K562 (cell line): ENCODE measurements around the gene IL13. TPM values are rescaled to one million over a fixed set of nuclear protein-coding genes. Genes with fewer than 3 reads are reported as not detected.

ENCODE experiments used
- ATAC-seq: fragments of 200-7000 bp; cut with Tn5 transposase; 3 replicates; pipeline ENCODE4 v1.9.1; 2020; ENCODE audit warnings: moderate library complexity
- BruUV-seq: library from RNA; stranded (reverse); fragments of 400-500 nt; replicated peaks from 2 replicates; lab custom pipeline; 2021; lab: Mats Ljungman, UMichigan
- CTCF ChIA-PET: fragments of 300-600 bp; formaldehyde crosslinking; extraction: SDS; loops from one replicate; lab custom pipeline; 2021; ENCODE audit warnings: low intra/inter-chr PET ratio; lab: Yijun Ruan, JAX
- POLR2A ChIA-PET: fragments of 300-600, 350-650 bp; sonication (Branson Sonifier 250); formaldehyde crosslinking; extraction: SDS; loops from one replicate; lab custom pipeline; 2021; ENCODE audit warnings: antibody characterized with exemption, inconsistent platforms; lab: Yijun Ruan, JAX
- DNase-seq, 4 experiments: peaks; one replicate each; pipeline versions ENCODE4 v3.0.0 to v3.0.0-alpha.2; 2011 to 2018; ENCODE audit warnings: low spot score in 3 of 4, mixed read lengths in 3 of 4; ENCODE audit errors: extremely low read depth in 1 of 4
- FAIRE-seq: peaks from 2 replicates; lab custom pipeline; 2011; peaks lifted over from hg19 to GRCh38; lab: Jason Lieb, UNC
- H2AFZ ChIP-seq: 2 replicates; pipeline ENCODE4 v1.6.0; 2011; ENCODE audit warnings: low read depth, low read length, control low read depth, inconsistent platforms
- H3K27ac ChIP-seq: fragments of 200-600 bp; 3 replicates; pipeline ENCODE4 v1.8.0; 2011; ENCODE audit warnings: low read depth, mild to moderate bottlenecking, control low read depth, inconsistent platforms, low read length, moderate library complexity, mixed read lengths; ENCODE audit errors: extremely low read depth
- H3K27me3 ChIP-seq, 2 experiments: fragments of 300-600 bp in 1 of 2; 2 replicates in 1 of 2; 3 replicates in 1 of 2; pipeline versions ENCODE4 v1.6.0 to v1.8.0; 2011; ENCODE audit warnings: inconsistent platforms in 2 of 2, low read length in 2 of 2, mild to moderate bottlenecking in 1 of 2, mixed read lengths in 1 of 2, moderate library complexity in 1 of 2; ENCODE audit not compliant: control insufficient read depth in 2 of 2, insufficient read depth in 2 of 2
- H3K36me3 ChIP-seq: fragments of 300-600 bp; 3 replicates; pipeline ENCODE4 v1.8.0; 2011; ENCODE audit warnings: mild to moderate bottlenecking, low read length, inconsistent platforms; ENCODE audit not compliant: control insufficient read depth, insufficient read depth
- H3K4me1 ChIP-seq, 2 experiments: fragments of 200-600 bp in 1 of 2; replicated peaks in 1 of 2; 2 replicates in 1 of 2; 3 replicates in 1 of 2; pipeline versions ENCODE4 v1.5.1 to v1.8.0; 2011; ENCODE audit warnings: inconsistent platforms in 2 of 2, low read length in 2 of 2, mild to moderate bottlenecking in 1 of 2, mixed read lengths in 1 of 2, moderate library complexity in 1 of 2; ENCODE audit not compliant: control insufficient read depth in 2 of 2, insufficient read depth in 2 of 2
- H3K4me2 ChIP-seq: 2 replicates; pipeline ENCODE4 v1.6.1; 2011; ENCODE audit warnings: low read length, control low read depth, inconsistent platforms, mixed read lengths; ENCODE audit not compliant: insufficient read depth
- H3K4me3 ChIP-seq: fragments of 200-600 bp; sonication (generic), shearing (Covaris generic); 2 replicates; pipeline ENCODE4 v1.5.1; 2016; ENCODE audit warnings: control low read depth, inconsistent platforms
- H3K79me2 ChIP-seq: fragments of 200-600 bp; 3 replicates; pipeline ENCODE4 v1.8.0; 2011; ENCODE audit warnings: low read length, inconsistent platforms; ENCODE audit not compliant: control insufficient read depth, insufficient read depth
- H3K9ac ChIP-seq, 2 experiments: 2 replicates each; pipeline versions ENCODE4 v1.6.0 to v1.6.1; 2011; ENCODE audit warnings: low read depth in 2 of 2, low read length in 2 of 2, control low read depth in 1 of 2, inconsistent platforms in 1 of 2, mild to moderate bottlenecking in 1 of 2, mixed read lengths in 1 of 2; ENCODE audit not compliant: insufficient read depth in 1 of 2
- H3K9me1 ChIP-seq: one replicate; pipeline ENCODE4 v1.6.0; 2011; ENCODE audit warnings: inconsistent platforms, mild to moderate bottlenecking, low read length, moderate library complexity; ENCODE audit not compliant: control insufficient read depth, insufficient read depth
- H3K9me3 ChIP-seq: replicated peaks from 2 replicates; pipeline ENCODE4 v1.5.1; 2011; ENCODE audit warnings: low read depth, low read length, inconsistent platforms; ENCODE audit not compliant: control insufficient read depth, insufficient read depth
- H4K20me1 ChIP-seq: replicated peaks from 2 replicates; pipeline ENCODE4 v1.6.1; 2011; ENCODE audit warnings: low read length, inconsistent platforms, mixed read lengths; ENCODE audit not compliant: control insufficient read depth, insufficient read depth
- CREB1 ChIP-seq, 2 experiments: sonication (generic) in 1 of 2; formaldehyde crosslinking in 1 of 2; IDR thresholded peaks; 2 replicates each; pipeline versions ENCODE4 v1.6.1 to v1.8.0; 2012 to 2022; ENCODE audit warnings: inconsistent platforms in 1 of 2, mild to moderate bottlenecking in 1 of 2, missing genetic modification reagents in 1 of 2, moderate library complexity in 1 of 2
- HDAC6 ChIP-seq: IDR thresholded peaks from 2 replicates; pipeline ENCODE4 v1.6.1; 2012; ENCODE audit warnings: low read depth, mild to moderate bottlenecking, control low read depth, inconsistent platforms, low read length, moderate library complexity
- KAT2B ChIP-seq: IDR thresholded peaks from one replicate; pipeline ENCODE4 v1.6.1; 2012; ENCODE audit warnings: low read depth, mild to moderate bottlenecking, control low read depth, inconsistent platforms, low read length, moderate library complexity
- NCOR1 ChIP-seq: fragments of 450-650 bp; IDR thresholded peaks from 2 replicates; pipeline ENCODE4 v1.6.1; 2016; ENCODE audit warnings: mild to moderate bottlenecking, moderate library complexity
- POLR2A ChIP-seq: fragments of 450-650 bp; conservative IDR thresholded peaks from 2 replicates; pipeline ENCODE4 v1.6.1; 2016
- PRDM10 ChIP-seq: fragments of 450-650 bp; IDR thresholded peaks from 2 replicates; pipeline ENCODE4 v1.6.1; 2018; ENCODE audit not compliant: partially characterized antibody
- RBBP5 ChIP-seq: fragments of 200-600 bp; sonication (generic); IDR thresholded peaks from 2 replicates; pipeline ENCODE4 v1.6.1; 2012; ENCODE audit warnings: borderline replicate concordance, mild to moderate bottlenecking, low read length, control low read depth, inconsistent platforms; ENCODE audit not compliant: insufficient read depth, poor library complexity, severe bottlenecking
- TEAD2 ChIP-seq: fragments of 450-650 bp; IDR thresholded peaks from 2 replicates; pipeline ENCODE4 v1.6.1; 2016; ENCODE audit warnings: missing genetic modification characterization, control low read depth, missing compliant biosample characterization
- ZC3H8 ChIP-seq: fragments of 450-650 bp; IDR thresholded peaks from 2 replicates; pipeline ENCODE4 v1.6.1; 2017
- ZNF175 ChIP-seq: fragments of 200-800 bp; sonication (Bioruptor generic); IDR thresholded peaks from 2 replicates; pipeline ENCODE4 v1.6.1; 2016; ENCODE audit warnings: low read depth, mild to moderate bottlenecking, missing genetic modification characterization, missing compliant biosample characterization
- ZNF512 ChIP-seq: IDR thresholded peaks from 2 replicates; pipeline ENCODE4 v1.6.1; 2016; ENCODE audit warnings: missing genetic modification characterization, missing compliant biosample characterization
- ZNF785 ChIP-seq: fragments of 250-450 bp; sonication (Bioruptor Pico); IDR thresholded peaks from 2 replicates; pipeline ENCODE4 v1.4.0; 2020; ENCODE audit warnings: mild to moderate bottlenecking
- WGBS: fragments of 100-300 bp; shearing (Covaris generic); methylation state at CpG from one replicate; pipeline ENCODE4 v1.1.6; 2016; ENCODE audit warnings: low coverage, mixed read lengths; ENCODE audit not compliant: insufficient coverage; ENCODE audit errors: missing lambda C conversion rate; 5-methylcytosine and 5-hydroxymethylcytosine counted together
- in situ Hi-C: fragments of 300-500 bp; cut with MboI; formaldehyde crosslinking; loops from 4 replicates; pipeline ENCODE4 v1.15.0; 2018; ENCODE audit warnings: inconsistent platforms, mixed read lengths
- intact Hi-C: fragments of 100-400 bp; cut with micrococcal nuclease; formaldehyde crosslinking; loops from 2 replicates; pipeline ENCODE4 v1.14.2; 2022
- polyA plus RNA-seq, 8 experiments: library from polyadenylated mRNA; depleted of rRNA in 4 of 8; stranded (reverse) in 5 of 8; unstranded in 3 of 8; fragments of >200 nt; fragmentation: Nextera tagmentation in 2 of 8; fragmentation: Illumina TruSeq in 1 of 8; extraction: Ambion mirVana in 2 of 8; extraction: Trizol in 1 of 8; gene quantifications; 2 replicates each; pipeline versions ENCODE4 v1.2.1 to v1.2.3, GENCODE V29; 2011 to 2014; ENCODE audit warnings: inconsistent platforms in 1 of 8, missing spikeins in 1 of 8
- total RNA-seq, 7 experiments: library from RNA; depleted of rRNA in 6 of 7; stranded (reverse); fragments of >200 nt in 6 of 7; fragmentation: Illumina TruSeq in 2 of 7; extraction: Trizol in 2 of 7; gene quantifications; 2 replicates each; pipeline versions ENCODE4 v1.2.1 to v1.2.3, GENCODE V29; 2011 to 2021; ENCODE audit warnings: low replicate concordance in 1 of 7
- TF ChIP-seq, protein P1 (sequence below): fragments of 450-650 bp; conservative IDR thresholded peaks from 2 replicates; pipeline ENCODE4 v1.6.1; 2016; ENCODE audit warnings: missing genetic modification characterization, low read depth, mild to moderate bottlenecking, control low read depth, missing compliant biosample characterization

Gene IL13
- total and polyA plus RNA-seq, 9 of the 15 experiments (the other 6 are each of a cell fraction or from before 2014, with no cell fraction given) = not detected

DNA sequence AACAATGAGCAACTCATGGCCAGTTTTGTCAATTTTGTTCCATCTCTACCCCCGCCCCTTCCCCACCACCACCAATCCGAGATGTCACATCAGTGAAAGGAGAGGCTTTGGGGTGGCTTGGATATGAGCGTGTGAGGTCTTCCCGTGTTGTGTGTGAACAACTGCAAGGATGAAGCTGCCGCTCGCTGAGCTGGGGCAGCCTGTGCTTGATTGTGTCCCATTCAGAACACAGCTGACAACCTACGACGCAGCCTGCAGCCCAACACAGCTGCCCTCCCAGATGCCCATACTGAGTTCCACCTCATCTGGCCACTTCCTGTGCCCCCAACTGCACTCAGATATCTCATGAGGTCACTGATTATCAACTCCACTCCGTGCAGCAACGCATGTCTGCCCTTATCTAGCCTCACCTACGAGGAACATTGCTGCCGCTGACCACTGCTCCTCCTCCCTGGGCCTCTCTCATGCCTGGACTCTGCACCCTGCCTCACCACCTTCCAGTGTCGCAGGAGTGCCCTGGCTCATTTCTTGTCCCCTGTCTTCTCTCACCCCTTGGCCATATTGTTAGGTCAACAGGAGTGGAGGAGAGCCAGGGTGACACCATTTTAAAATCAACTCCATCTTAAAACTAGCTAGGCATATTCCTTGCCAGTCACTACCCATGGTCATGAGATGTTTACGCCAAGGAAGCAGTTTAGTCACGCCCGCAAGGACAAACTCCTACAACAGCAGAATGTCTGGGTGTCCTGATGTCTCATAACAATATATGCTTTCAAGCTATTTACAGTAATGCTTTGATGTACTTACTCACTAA, 8.5 kb downstream of the IL13 start:
- ATAC-seq (peak; percentile 48), DNase-seq (peak; percentile 38 to 80 (median 56)), FAIRE-seq (peak; percentile 15)
- Histone ChIP-seq H3K4me3 (no peak overlapping the region), H3K79me2 (no peaks in the 10 kb centered on the region), H3K27ac (peak overlapping the region; percentile 39; the same call in 2 of the 3 replicates), H3K27me3 (no peaks in the 10 kb centered on the region), H3K36me3 (no peaks in the 10 kb centered on the region), H3K9ac (peak overlapping the region; percentile 24 to 84), H3K9me3 (no peaks in the 10 kb centered on the region), H2AFZ (peak overlapping the region; percentile 93), H3K4me1 (peaks cover 56 to 69% of the 10 kb centered on the region in 2 experiments), H4K20me1 (no peaks in the 10 kb centered on the region), H3K4me2 (peak overlapping the region; percentile 62), H3K9me1 (no peaks in the 10 kb centered on the region)
- BruUV-seq = no TSS peak
- ChIA-PET CTCF (no interaction called here), POLR2A (interaction anchor here (0.5 to 1.7 kb wide), 4 partner anchors 10 to 200 kb away, joined by 3 to 10 read pairs (median 4); partner anchors contain the start of genes GDF9 and UQCRQ)
- intact Hi-C loops = no loop called here
- WGBS = 25% methylated on average over 16 of the region's 16 CpGs
- in situ Hi-C loops = no loop called here
- TF ChIP-seq ZNF512 (tag) (no peak), ZNF175 (CRISPR knock-in tag) (peak; percentile 92), KAT2B (no peak), ZC3H8 (peak; percentile 92; the same call in 1 of the 2 replicates), PRDM10 (no peak), ZNF785 (CRISPR knock-in tag) (0 out of 2 replicates have a peak, but pooled peaks have one; percentile 52), RBBP5 (no peak), CREB1 (IDR thresholded peaks at IDR 0.05) (peak; percentile 49), CREB1 (CRISPR knock-in tag; IDR thresholded peaks at IDR 0.05) (peak; percentile 61; the same call in 1 of the 2 replicates), NCOR1 (peak; percentile 37; the same call in 1 of the 2 replicates), POLR2A (peak; percentile 97), TEAD2 (tag) (peak; percentile 94), HDAC6 (no peak)
- TF ChIP-seq, protein P1, sequence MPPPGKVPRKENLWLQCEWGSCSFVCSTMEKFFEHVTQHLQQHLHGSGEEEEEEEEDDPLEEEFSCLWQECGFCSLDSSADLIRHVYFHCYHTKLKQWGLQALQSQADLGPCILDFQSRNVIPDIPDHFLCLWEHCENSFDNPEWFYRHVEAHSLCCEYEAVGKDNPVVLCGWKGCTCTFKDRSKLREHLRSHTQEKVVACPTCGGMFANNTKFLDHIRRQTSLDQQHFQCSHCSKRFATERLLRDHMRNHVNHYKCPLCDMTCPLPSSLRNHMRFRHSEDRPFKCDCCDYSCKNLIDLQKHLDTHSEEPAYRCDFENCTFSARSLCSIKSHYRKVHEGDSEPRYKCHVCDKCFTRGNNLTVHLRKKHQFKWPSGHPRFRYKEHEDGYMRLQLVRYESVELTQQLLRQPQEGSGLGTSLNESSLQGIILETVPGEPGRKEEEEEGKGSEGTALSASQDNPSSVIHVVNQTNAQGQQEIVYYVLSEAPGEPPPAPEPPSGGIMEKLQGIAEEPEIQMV (tag) = peak; percentile 93
